ENCODE measurements around the gene IRF3.

The IRF3 gene

DNA sequence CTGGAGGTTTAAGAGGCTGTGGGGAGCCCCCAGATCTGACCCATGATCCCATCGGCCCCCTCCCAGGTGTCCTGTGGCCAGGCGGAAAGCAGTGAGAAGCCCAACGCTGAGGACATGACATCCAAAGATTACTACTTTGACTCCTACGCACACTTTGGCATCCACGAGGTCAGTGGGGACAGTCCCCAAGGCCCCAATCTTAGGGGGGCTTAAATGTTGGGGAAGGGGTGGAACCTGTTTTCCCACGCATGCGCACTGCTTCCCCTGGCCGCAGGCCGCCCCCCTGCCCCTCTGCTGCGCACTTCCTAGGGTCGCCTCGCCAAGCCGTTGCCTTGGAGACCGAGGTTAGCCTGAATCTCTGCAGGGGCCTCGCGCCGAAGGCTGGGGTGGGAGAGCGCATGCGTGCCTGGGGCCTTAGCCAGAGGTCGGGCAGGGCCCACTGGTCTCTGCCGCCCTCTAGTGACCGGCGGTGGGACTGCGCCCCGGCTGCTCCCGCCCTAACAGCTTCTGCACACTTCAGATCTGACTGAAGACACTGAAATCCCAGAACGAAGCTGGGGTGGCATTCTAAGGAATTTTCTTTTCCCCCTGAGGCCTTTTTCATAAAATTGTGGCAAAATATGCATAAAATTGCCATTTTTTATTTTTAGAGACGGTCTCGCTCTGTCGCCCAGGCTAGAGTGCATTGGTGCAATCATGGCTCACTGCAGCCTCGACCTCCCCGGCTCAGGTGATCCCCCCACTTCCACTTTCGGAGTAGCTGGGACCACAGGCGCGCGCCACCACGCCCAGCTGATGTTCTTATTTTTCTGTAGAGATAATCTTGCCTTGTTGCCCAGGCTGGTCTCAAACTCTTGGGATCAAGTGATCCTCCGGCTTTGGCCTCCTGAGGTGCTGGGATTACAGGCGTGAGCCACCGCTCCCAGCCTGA lies 15.0 kb upstream of the IRF3 start:
- Histone ChIP-seq H3K27me3 (ENCODE audit: control insufficient read depth in 1 of 2, insufficient read depth in 2 of 2, low read length in 2 of 2) (no peaks in the 10 kb centered on the region), H3K4me3 (ENCODE audit: low read depth in 1 of 2, low read length in 2 of 2) (peak overlapping the region in 1 of 2 donors; percentile 21), H3K9ac (ENCODE audit: low read depth in 1 of 2, low read length in 2 of 2) (peak overlapping the region in 1 of 2 donors; percentile 47), H3K27ac (ENCODE audit: low read depth, low read length) (no peak overlapping the region), H3K9me3 (ENCODE audit: control insufficient read depth in 1 of 2, low read length in 2 of 2) (no peaks in the 10 kb centered on the region), H3K36me3 (ENCODE audit: control insufficient read depth in 1 of 2, insufficient read depth in 2 of 2, low read length in 2 of 2) (peaks cover 19 to 40% of the 10 kb centered on the region in 2 donors), H3K4me1 (ENCODE audit: control insufficient read depth in 1 of 2, insufficient read depth in 2 of 2, low read length in 2 of 2) (peaks cover 15 to 32% of the 10 kb centered on the region in 2 donors)

- no peaks in the 10 kb centered on the region for H3K27me3 ChIP-seq (ENCODE audit: control insufficient read depth in 1 of 2, insufficient read depth in 2 of 2, low read length in 2 of 2)
- no peak overlapping the region for H3K27ac ChIP-seq (ENCODE audit: low read depth, low read length)
- H3K4me1 ChIP-seq (ENCODE audit: control insufficient read depth in 1 of 2, insufficient read depth in 2 of 2, low read length in 2 of 2), result peaks cover 15 to 32% of the 10 kb centered on the region in 2 donors
- H3K9ac ChIP-seq (ENCODE audit: low read depth in 1 of 2, low read length in 2 of 2), result peak overlapping the region in 1 of 2 donors; percentile 47
- H3K36me3 ChIP-seq (ENCODE audit: control insufficient read depth in 1 of 2, insufficient read depth in 2 of 2, low read length in 2 of 2), result peaks cover 18 to 32% of the 10 kb centered on the region in 2 donors
- H3K9me3 ChIP-seq (ENCODE audit: control insufficient read depth in 1 of 2, low read length in 2 of 2), result no peaks in the 10 kb centered on the region
- no peak overlapping the region for H3K4me3 ChIP-seq (ENCODE audit: low read depth in 1 of 2, low read length in 2 of 2)
Observed at GRCh38 chr19:49679771-49680413, 14.2 kb upstream of the IRF3 start.

GRCh38 chr19:49678985-49679770 lies 13.5 kb upstream of the IRF3 start:
- no peak overlapping the region for H3K4me3 ChIP-seq (ENCODE audit: low read depth in 1 of 2, low read length in 2 of 2)
- H3K4me1 ChIP-seq (ENCODE audit: control insufficient read depth in 1 of 2, insufficient read depth in 2 of 2, low read length in 2 of 2), result peaks cover 15 to 32% of the 10 kb centered on the region in 2 donors
- no peaks in the 10 kb centered on the region for H3K27me3 ChIP-seq (ENCODE audit: control insufficient read depth in 1 of 2, insufficient read depth in 2 of 2, low read length in 2 of 2)
- H3K27ac ChIP-seq (ENCODE audit: low read depth, low read length), result no peak overlapping the region
- peaks cover 14 to 25% of the 10 kb centered on the region in 2 donors for H3K36me3 ChIP-seq (ENCODE audit: control insufficient read depth in 1 of 2, insufficient read depth in 2 of 2, low read length in 2 of 2)
- H3K9ac ChIP-seq (ENCODE audit: low read depth in 1 of 2, low read length in 2 of 2), result no peak overlapping the region
- no peaks in the 10 kb centered on the region for H3K9me3 ChIP-seq (ENCODE audit: control insufficient read depth in 1 of 2, low read length in 2 of 2)

DNA sequence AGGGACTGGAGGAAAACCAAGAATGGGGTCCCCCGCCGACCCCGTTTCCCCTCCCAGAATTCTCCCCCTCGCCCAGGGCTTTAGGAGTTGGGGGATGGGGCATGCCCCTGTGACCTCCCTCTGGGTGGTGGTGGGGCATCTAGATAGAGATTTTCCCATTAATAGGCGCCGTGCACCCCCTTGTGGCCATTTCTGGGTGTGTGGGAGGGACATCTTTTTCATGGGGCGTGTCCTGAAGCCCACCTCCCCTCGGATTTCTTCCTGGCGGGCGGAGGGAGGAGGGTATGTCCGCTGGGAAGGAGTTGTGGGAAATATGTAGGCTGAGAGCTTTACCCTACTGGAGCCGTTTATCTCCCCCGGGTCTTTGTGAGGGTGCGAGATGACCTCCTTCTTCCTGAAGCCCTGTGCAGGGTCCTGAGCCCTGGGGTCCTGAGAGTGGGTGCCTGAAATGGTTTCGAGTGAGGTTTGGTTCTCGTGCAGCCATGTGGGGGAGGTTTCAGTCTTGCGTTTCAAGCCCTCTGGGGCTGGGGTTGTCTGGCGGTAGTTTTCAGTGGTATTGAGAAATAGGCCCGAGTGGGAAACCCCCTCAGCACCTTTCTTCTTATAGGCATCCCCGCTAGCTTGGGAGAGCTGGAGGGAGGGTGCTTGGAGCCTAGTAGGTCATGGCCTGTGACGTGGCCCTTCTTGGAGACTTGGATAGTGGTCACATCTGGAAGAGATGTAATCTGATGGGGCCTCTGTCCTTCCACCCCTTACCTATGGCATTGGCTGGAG lies 12.4 kb upstream of the IRF3 start:
- peak overlapping the region; percentile 74 to 92 for H3K4me3 ChIP-seq (ENCODE audit: low read depth in 1 of 2, low read length in 2 of 2)
- H3K36me3 ChIP-seq (ENCODE audit: control insufficient read depth in 1 of 2, insufficient read depth in 2 of 2, low read length in 2 of 2), result peaks cover 8 to 17% of the 10 kb centered on the region in 2 donors
- H3K4me1 ChIP-seq (ENCODE audit: control insufficient read depth in 1 of 2, insufficient read depth in 2 of 2, low read length in 2 of 2), result peaks cover 15 to 32% of the 10 kb centered on the region in 2 donors
- H3K27ac ChIP-seq (ENCODE audit: low read depth, low read length), result peak overlapping the region; percentile 86
- H3K9me3 ChIP-seq (ENCODE audit: control insufficient read depth in 1 of 2, low read length in 2 of 2), result no peaks in the 10 kb centered on the region
- H3K9ac ChIP-seq (ENCODE audit: low read depth in 1 of 2, low read length in 2 of 2), result peak overlapping the region; percentile 67 to 77
- H3K27me3 ChIP-seq (ENCODE audit: control insufficient read depth in 1 of 2, insufficient read depth in 2 of 2, low read length in 2 of 2), result no peaks in the 10 kb centered on the region

- peaks cover 16 to 32% of the 10 kb centered on the region in 2 donors for H3K4me1 ChIP-seq (ENCODE audit: control insufficient read depth in 1 of 2, insufficient read depth in 2 of 2, low read length in 2 of 2)
Observed at GRCh38 chr19:49677231-49677900, 11.7 kb upstream of the IRF3 start, which contains the start of gene PRMT1. TSS of gene PRMT1 (plus strand) at chr19:49677271. CDS start at chr19:49677281, 10 bp downstream.

DNA sequence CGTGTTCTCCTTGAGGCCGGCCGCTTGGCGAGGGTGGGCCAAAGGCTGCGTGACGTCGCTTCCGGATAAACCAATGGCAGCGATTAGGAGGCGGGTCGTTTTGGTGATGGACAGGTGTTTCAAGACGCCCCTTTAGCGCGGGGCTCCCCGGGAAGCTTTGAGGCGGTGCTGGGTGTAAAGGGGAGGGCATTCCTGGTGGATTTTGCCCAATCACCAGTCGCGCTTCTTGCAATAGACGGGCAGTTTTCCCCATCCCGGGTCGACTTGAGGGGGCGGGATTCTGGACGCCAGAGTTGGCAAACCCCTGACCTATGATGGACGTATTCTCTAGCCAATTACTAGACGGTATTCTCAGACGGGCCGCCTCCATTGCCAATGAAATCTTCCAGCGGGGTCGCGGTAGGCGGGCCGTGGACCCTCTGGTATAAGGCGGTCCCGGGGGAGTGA lies 11.2 kb upstream of the IRF3 start:
- Histone ChIP-seq H3K36me3 (ENCODE audit: control insufficient read depth in 1 of 2, insufficient read depth in 2 of 2, low read length in 2 of 2) (peaks cover under 1 to 8% of the 10 kb centered on the region in 2 donors), H3K4me1 (ENCODE audit: control insufficient read depth in 1 of 2, insufficient read depth in 2 of 2, low read length in 2 of 2) (peaks cover 22 to 37% of the 10 kb centered on the region in 2 donors), H3K27me3 (ENCODE audit: control insufficient read depth in 1 of 2, insufficient read depth in 2 of 2, low read length in 2 of 2) (no peaks in the 10 kb centered on the region), H3K27ac (ENCODE audit: low read depth, low read length) (peak overlapping the region; percentile 86), H3K9ac (ENCODE audit: low read depth in 1 of 2, low read length in 2 of 2) (peak overlapping the region; percentile 77 to 83), H3K9me3 (ENCODE audit: control insufficient read depth in 1 of 2, low read length in 2 of 2) (no peaks in the 10 kb centered on the region), H3K4me3 (ENCODE audit: low read depth in 1 of 2, low read length in 2 of 2) (peak overlapping the region; percentile 74 to 92)

More at GRCh38 chr19:49677231-49677900, 11.7 kb upstream of the IRF3 start, which contains the start of gene PRMT1:
- peak within 1 kb of the TSS; percentile 86 for H3K27ac ChIP-seq (ENCODE audit: low read depth, low read length)
- peak within 1 kb of the TSS; percentile 74 to 92 for H3K4me3 ChIP-seq (ENCODE audit: low read depth in 1 of 2, low read length in 2 of 2)
- no peaks in the 10 kb centered on the region for H3K27me3 ChIP-seq (ENCODE audit: control insufficient read depth in 1 of 2, insufficient read depth in 2 of 2, low read length in 2 of 2)
- peak within 1 kb of the TSS; percentile 77 to 83 for H3K9ac ChIP-seq (ENCODE audit: low read depth in 1 of 2, low read length in 2 of 2)
- no peaks in the 10 kb centered on the region for H3K9me3 ChIP-seq (ENCODE audit: control insufficient read depth in 1 of 2, low read length in 2 of 2)
- H3K36me3 ChIP-seq (ENCODE audit: control insufficient read depth in 1 of 2, insufficient read depth in 2 of 2, low read length in 2 of 2), result peaks cover 6 to 13% of the 10 kb centered on the region in 2 donors

DNA sequence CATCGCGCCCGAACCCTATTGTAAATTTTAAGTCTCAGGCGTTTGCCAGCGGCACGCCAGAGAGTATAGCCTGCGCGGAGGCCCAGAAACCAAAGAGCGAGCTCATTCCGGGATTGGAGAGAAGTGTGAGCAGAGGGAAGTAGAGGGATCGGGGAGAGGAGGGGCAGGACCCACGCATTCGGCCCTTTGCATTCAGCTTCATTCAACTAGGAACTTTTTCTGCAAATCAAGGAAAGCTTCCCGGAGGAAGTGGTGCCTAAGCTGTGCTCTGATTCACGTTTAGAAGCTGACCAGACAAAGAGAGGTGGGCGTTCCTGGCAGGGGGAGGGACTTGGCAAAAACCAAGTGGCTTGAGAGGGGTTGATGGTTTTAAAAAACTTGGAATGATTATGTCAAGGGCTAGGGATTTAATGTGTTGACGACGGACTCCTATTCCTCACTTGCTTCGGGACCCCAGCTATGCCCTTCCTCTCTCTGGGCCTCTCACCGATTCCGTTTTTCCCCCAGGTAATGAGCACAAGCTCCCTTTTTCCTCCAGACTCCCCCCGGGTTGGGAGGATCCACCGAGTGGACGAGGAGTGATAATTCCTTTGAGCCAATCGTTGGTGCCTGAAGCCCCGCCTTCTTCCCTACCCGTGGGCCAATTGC lies 10.6 kb upstream of the IRF3 start:
- H3K36me3 ChIP-seq (ENCODE audit: control insufficient read depth in 1 of 2, insufficient read depth in 2 of 2, low read length in 2 of 2), result peaks cover 0 to 4% of the 10 kb centered on the region in 2 donors
- peaks cover 22 to 37% of the 10 kb centered on the region in 2 donors for H3K4me1 ChIP-seq (ENCODE audit: control insufficient read depth in 1 of 2, insufficient read depth in 2 of 2, low read length in 2 of 2)
- no peaks in the 10 kb centered on the region for H3K27me3 ChIP-seq (ENCODE audit: control insufficient read depth in 1 of 2, insufficient read depth in 2 of 2, low read length in 2 of 2)
- H3K4me3 ChIP-seq (ENCODE audit: low read depth in 1 of 2, low read length in 2 of 2), result peak overlapping the region; percentile 63 to 70
- no peaks in the 10 kb centered on the region for H3K9me3 ChIP-seq (ENCODE audit: control insufficient read depth in 1 of 2, low read length in 2 of 2)
- peak overlapping the region; percentile 83 for H3K27ac ChIP-seq (ENCODE audit: low read depth, low read length)
- H3K9ac ChIP-seq (ENCODE audit: low read depth in 1 of 2, low read length in 2 of 2), result peak overlapping the region; percentile 71 to 73

GRCh38 chr19:49672131-49672919 lies 6.7 kb upstream of the IRF3 start:
- Histone ChIP-seq H3K27ac (ENCODE audit: low read depth, low read length) (no peak overlapping the region), H3K9me3 (ENCODE audit: control insufficient read depth in 1 of 2, low read length in 2 of 2) (no peaks in the 10 kb centered on the region), H3K36me3 (ENCODE audit: control insufficient read depth in 1 of 2, insufficient read depth in 2 of 2, low read length in 2 of 2) (peaks cover 0 to 3% of the 10 kb centered on the region in 2 donors), H3K4me1 (ENCODE audit: control insufficient read depth in 1 of 2, insufficient read depth in 2 of 2, low read length in 2 of 2) (peaks cover 6 to 8% of the 10 kb centered on the region in 2 donors), H3K27me3 (ENCODE audit: control insufficient read depth in 1 of 2, insufficient read depth in 2 of 2, low read length in 2 of 2) (no peaks in the 10 kb centered on the region), H3K4me3 (ENCODE audit: low read depth in 1 of 2, low read length in 2 of 2) (peak overlapping the region; percentile 53 to 58), H3K9ac (ENCODE audit: low read depth in 1 of 2, low read length in 2 of 2) (peak overlapping the region in 1 of 2 donors; percentile 65)

Measured in duodenal mucosa (tissue), 2 donors.